IPS-15b (cell line): Measurements from ENCODE around the gene HOXC6.

Experiments
- H3K27me3 ChIP-seq: one replicate; pipeline ENCODE4 v1.6.1; 2013; ENCODE audit warnings: low read length; ENCODE audit not compliant: control insufficient read depth, insufficient read depth
- H3K36me3 ChIP-seq: one replicate; pipeline ENCODE4 v1.6.1; 2013; ENCODE audit warnings: low read length; ENCODE audit not compliant: control insufficient read depth, insufficient read depth
- H3K4me1 ChIP-seq: one replicate; pipeline ENCODE4 v1.6.1; 2013; ENCODE audit warnings: mild to moderate bottlenecking, low read length; ENCODE audit not compliant: control insufficient read depth, insufficient read depth
- H3K4me3 ChIP-seq: one replicate; pipeline ENCODE4 v1.5.1; 2013; ENCODE audit warnings: low read depth, low read length
- H3K9ac ChIP-seq: one replicate; pipeline ENCODE4 v1.6.1; 2013; ENCODE audit warnings: low read depth, mild to moderate bottlenecking, low read length
- H3K9me3 ChIP-seq: one replicate; pipeline ENCODE4 v1.6.1; 2013; ENCODE audit warnings: mild to moderate bottlenecking, low read length; ENCODE audit not compliant: control insufficient read depth, insufficient read depth

The HOXC6 gene

GRCh38 chr12:54028314-54029201, at the start of gene HOXC6:
Gene HOXC6, plus strand, starts transcription at chr12:54028440. Its CDS starts 82 bp downstream, at chr12:54028522.
- no peaks in the 10 kb centered on the region for H3K36me3 ChIP-seq
- H3K4me3 ChIP-seq = peak within 1 kb of the TSS; percentile 18
- H3K4me1 ChIP-seq = peaks cover 2% of the 10 kb centered on the region
- no peak within 1 kb of the TSS for H3K9ac ChIP-seq
- peaks cover 100% of the 10 kb centered on the region for H3K27me3 ChIP-seq
- no peaks in the 10 kb centered on the region for H3K9me3 ChIP-seq

- H3K4me3 ChIP-seq = peak overlapping the region; percentile 22
- H3K36me3 ChIP-seq = no peaks in the 10 kb centered on the region
- H3K9ac ChIP-seq = no peak overlapping the region
- no peaks in the 10 kb centered on the region for H3K9me3 ChIP-seq
- no peaks in the 10 kb centered on the region for H3K4me1 ChIP-seq
- peaks cover 100% of the 10 kb centered on the region for H3K27me3 ChIP-seq
These were observed 49.5 kb upstream of the HOXC6 start for GRCh38 chr12:53978477-53979356.

GRCh38 chr12:53980104-53980801, 48.0 kb upstream of the HOXC6 start:
- H3K36me3 ChIP-seq = no peaks in the 10 kb centered on the region
- peaks cover 96% of the 10 kb centered on the region for H3K27me3 ChIP-seq
- peak overlapping the region; percentile 8 for H3K4me3 ChIP-seq
- no peak overlapping the region for H3K9ac ChIP-seq
- H3K9me3 ChIP-seq = no peaks in the 10 kb centered on the region
- H3K4me1 ChIP-seq = no peaks in the 10 kb centered on the region

GRCh38 chr12:53980802-53981496, 47.3 kb upstream of the HOXC6 start:
- Histone ChIP-seq H3K27me3 (peaks cover 96% of the 10 kb centered on the region), H3K4me1 (no peaks in the 10 kb centered on the region), H3K36me3 (no peaks in the 10 kb centered on the region), H3K9me3 (no peaks in the 10 kb centered on the region), H3K9ac (no peak overlapping the region), H3K4me3 (no peak overlapping the region)

GRCh38 chr12:53981634-53982565, 46.3 kb upstream of the HOXC6 start:
- Histone ChIP-seq H3K4me1 (no peaks in the 10 kb centered on the region), H3K4me3 (peak overlapping the region; percentile 26), H3K36me3 (no peaks in the 10 kb centered on the region), H3K9me3 (no peaks in the 10 kb centered on the region), H3K9ac (no peak overlapping the region), H3K27me3 (peaks cover 96% of the 10 kb centered on the region)

- H3K27me3 ChIP-seq = peaks cover 96% of the 10 kb centered on the region
These were observed 45.3 kb upstream of the HOXC6 start for GRCh38 chr12:53982648-53983567.

GRCh38 chr12:53983568-53983949, 44.7 kb upstream of the HOXC6 start:
- Histone ChIP-seq H3K9ac (no peak overlapping the region), H3K9me3 (no peaks in the 10 kb centered on the region), H3K4me3 (peak overlapping the region; percentile 18), H3K27me3 (peaks cover 96% of the 10 kb centered on the region), H3K4me1 (no peaks in the 10 kb centered on the region), H3K36me3 (no peaks in the 10 kb centered on the region)

More at GRCh38 chr12:53982648-53983567, 45.3 kb upstream of the HOXC6 start:
- peak overlapping the region; percentile 26 for H3K4me3 ChIP-seq
- no peak overlapping the region for H3K9ac ChIP-seq
- no peaks in the 10 kb centered on the region for H3K36me3 ChIP-seq
- no peaks in the 10 kb centered on the region for H3K4me1 ChIP-seq
- H3K9me3 ChIP-seq = no peaks in the 10 kb centered on the region

GRCh38 chr12:53983950-53984572, 44.2 kb upstream of the HOXC6 start:
- Histone ChIP-seq H3K4me3 (peak overlapping the region; percentile 11), H3K36me3 (no peaks in the 10 kb centered on the region), H3K9me3 (no peaks in the 10 kb centered on the region), H3K9ac (no peak overlapping the region), H3K4me1 (no peaks in the 10 kb centered on the region), H3K27me3 (peaks cover 96% of the 10 kb centered on the region)

GRCh38 chr12:53984901-53985691, 43.1 kb upstream of the HOXC6 start, which contains the start of gene HOXC10:
Gene HOXC10, plus strand, starts transcription at chr12:53985146. Its CDS starts 114 bp downstream, at chr12:53985260.
- no peaks in the 10 kb centered on the region for H3K9me3 ChIP-seq
- H3K4me1 ChIP-seq = no peaks in the 10 kb centered on the region
- peak within 1 kb of the TSS; percentile 26 for H3K4me3 ChIP-seq
- H3K36me3 ChIP-seq = no peaks in the 10 kb centered on the region
- no peak within 1 kb of the TSS for H3K9ac ChIP-seq
- H3K27me3 ChIP-seq = peaks cover 96% of the 10 kb centered on the region
